ENCODE results near the gene SMAD7. TPM values are rescaled to one million over a fixed set of nuclear protein-coding genes. Genes with fewer than 3 reads are reported as not detected.

Gene SMAD7
- total RNA-seq, 4 donors from 2014 or later, result 22.5 to 54.9 (median 40.0) TPM

DNA sequence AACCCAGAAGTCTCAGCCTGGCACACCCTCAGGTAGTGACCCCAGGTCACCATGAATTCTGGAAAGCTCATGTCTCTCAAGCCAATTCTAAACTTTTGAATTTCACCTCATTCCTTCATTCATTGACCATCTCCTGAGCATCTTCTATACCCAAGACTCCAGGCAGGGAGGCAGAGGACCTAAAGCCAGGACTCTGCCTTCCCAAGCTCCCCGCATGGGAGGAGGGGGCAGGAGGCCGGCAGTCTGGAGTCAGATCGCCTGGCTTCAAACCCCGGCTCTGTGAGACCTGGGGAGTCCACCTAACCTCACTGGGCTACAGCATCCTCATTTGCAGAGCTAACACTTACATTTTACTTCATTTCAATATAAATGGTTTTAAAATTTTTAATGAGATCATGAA is 59.0 kb downstream of the SMAD7 start:
- DNase-seq (ENCODE audit: extremely low spot score), result no peak
- no peaks in the 10 kb centered on the region for H3K36me3 ChIP-seq
- intact Hi-C loops (cut with DNase I), result no loop called here
- H3K4me1 ChIP-seq, result peaks cover 19 to 33% (median 26%) of the 10 kb centered on the region in 4 donors
- no peak overlapping the region for H3K4me3 ChIP-seq
- no peak overlapping the region for H3K27ac ChIP-seq (replicated peaks in 1 of 4)
- no peaks in the 10 kb centered on the region for H3K9me3 ChIP-seq
- no peak for TF ChIP-seq POLR2AphosphoS5 (IDR thresholded peaks at IDR 0.05)
- TF ChIP-seq, protein P1, sequence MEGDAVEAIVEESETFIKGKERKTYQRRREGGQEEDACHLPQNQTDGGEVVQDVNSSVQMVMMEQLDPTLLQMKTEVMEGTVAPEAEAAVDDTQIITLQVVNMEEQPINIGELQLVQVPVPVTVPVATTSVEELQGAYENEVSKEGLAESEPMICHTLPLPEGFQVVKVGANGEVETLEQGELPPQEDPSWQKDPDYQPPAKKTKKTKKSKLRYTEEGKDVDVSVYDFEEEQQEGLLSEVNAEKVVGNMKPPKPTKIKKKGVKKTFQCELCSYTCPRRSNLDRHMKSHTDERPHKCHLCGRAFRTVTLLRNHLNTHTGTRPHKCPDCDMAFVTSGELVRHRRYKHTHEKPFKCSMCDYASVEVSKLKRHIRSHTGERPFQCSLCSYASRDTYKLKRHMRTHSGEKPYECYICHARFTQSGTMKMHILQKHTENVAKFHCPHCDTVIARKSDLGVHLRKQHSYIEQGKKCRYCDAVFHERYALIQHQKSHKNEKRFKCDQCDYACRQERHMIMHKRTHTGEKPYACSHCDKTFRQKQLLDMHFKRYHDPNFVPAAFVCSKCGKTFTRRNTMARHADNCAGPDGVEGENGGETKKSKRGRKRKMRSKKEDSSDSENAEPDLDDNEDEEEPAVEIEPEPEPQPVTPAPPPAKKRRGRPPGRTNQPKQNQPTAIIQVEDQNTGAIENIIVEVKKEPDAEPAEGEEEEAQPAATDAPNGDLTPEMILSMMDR (IDR thresholded peaks at IDR 0.05), result no peak
- no peak for TF ChIP-seq POLR2A (IDR thresholded peaks at IDR 0.05; ENCODE audit: low read depth)
- TF ChIP-seq EP300 (IDR thresholded peaks at IDR 0.05), result no peak
- WGBS, result 96% methylated on average over 4 of the region's 4 CpGs
- no peaks in the 10 kb centered on the region for H3K27me3 ChIP-seq

DNA sequence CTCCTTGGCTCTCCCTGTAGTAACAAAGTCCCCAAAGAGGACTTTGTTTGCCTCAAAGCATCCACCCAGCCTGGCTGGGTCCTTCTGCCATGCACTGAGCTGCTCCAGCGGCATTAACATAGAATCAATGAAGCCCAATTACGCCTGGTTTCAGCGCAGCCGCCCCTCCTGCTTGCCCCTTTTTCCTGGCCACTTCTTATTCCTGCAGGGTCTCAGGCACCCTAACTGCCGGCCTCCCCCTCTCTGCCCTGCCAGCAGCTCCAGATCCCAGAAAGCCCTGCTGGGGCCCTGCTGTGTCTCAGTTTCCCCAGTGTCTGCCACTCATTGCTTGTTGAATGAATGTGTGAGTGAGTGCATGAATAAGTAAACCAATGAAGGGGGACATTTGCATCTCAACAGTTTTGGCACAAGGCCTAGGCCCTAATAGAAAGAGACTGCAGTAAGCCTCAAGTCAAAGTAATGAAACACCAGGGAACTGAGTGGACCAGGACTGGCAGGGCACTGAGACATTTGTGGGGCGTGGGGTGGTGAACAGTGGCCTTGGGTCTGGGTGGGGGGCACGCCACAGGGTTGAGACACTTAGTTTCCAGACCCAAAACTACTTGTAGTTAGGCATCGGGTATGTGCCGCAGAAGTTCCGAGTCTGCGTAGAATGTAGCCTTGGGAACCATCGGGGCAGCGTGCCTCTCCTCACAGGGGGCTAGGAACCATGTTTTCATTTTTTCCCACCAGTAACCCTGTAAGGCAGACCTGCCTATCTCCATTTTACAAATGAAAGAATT is 60.6 kb downstream of the SMAD7 start:
- TF ChIP-seq EP300 (IDR thresholded peaks at IDR 0.05) (no peak), POLR2AphosphoS5 (IDR thresholded peaks at IDR 0.05) (no peak)
- TF ChIP-seq, protein P1 (IDR thresholded peaks at IDR 0.05), result no peak
- no peaks in the 10 kb centered on the region for H3K9me3 ChIP-seq
- no peak overlapping the region for H3K27ac ChIP-seq (replicated peaks in 1 of 4)
- intact Hi-C loops (cut with DNase I), result no loop called here
- DNase-seq (ENCODE audit: extremely low spot score), result no peak
- H3K27me3 ChIP-seq, result no peaks in the 10 kb centered on the region
- no peak overlapping the region for H3K4me3 ChIP-seq
- 98% methylated on average over 13 of the region's 13 CpGs for WGBS
- H3K36me3 ChIP-seq, result no peaks in the 10 kb centered on the region
- H3K4me1 ChIP-seq, result peaks cover 19 to 33% (median 26%) of the 10 kb centered on the region in 4 donors

DNA sequence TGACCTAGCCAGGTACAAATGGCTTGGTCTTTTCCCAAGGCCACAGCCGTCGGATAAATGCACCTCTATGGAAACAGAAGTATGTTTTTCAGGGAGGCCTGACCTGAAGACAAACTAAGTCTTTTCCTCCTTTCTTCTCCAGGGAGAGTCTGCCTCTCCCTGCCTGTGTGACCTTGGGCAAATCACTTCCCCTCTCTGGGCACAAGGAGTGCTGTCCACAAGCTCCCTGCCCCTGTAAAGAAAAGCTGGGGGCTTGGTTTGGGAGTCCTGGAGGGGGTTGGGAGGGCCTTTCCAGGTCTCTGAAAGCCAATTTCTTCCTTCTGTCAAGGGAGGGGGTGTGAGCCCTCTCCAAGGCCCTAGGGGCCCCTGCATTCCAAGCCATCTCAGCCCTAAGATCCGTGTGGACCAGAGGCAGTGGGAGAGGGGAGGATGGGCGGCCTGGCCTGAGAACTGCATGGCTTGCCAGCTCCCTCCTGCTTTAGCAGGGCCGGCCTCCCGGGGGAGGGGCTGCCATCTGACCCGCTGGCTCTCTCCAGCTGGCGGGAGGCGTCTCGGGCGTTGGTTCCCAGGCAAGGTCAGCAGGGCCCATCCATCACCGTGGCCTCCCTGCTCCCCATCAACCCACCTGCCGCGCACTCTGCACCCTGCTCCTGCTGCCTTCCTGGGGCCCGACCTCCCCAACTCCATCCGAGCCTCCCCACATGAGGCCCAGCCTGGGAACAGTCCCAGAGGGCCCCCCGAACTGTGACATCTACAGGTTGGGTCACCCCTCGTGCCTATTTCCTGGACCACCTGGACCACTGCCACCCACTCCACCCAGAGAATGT is 61.4 kb downstream of the SMAD7 start:
- DNase-seq (ENCODE audit: extremely low spot score), result no peak
- peaks cover 19 to 33% (median 27%) of the 10 kb centered on the region in 4 donors for H3K4me1 ChIP-seq
- no peak overlapping the region for H3K27ac ChIP-seq (replicated peaks in 1 of 4)
- no peaks in the 10 kb centered on the region for H3K9me3 ChIP-seq
- no peaks in the 10 kb centered on the region for H3K36me3 ChIP-seq
- H3K27me3 ChIP-seq, result no peaks in the 10 kb centered on the region
- no peak overlapping the region for H3K4me3 ChIP-seq
- intact Hi-C loops (cut with DNase I), result no loop called here
- WGBS, result 61% methylated on average over 6 of the region's 18 CpGs
- TF ChIP-seq, protein P1 (IDR thresholded peaks at IDR 0.05), result no peak
- TF ChIP-seq EP300 (IDR thresholded peaks at IDR 0.05) (no peak), POLR2AphosphoS5 (IDR thresholded peaks at IDR 0.05) (no peak), POLR2A (IDR thresholded peaks at IDR 0.05; ENCODE audit: low read depth) (no peak)

DNA sequence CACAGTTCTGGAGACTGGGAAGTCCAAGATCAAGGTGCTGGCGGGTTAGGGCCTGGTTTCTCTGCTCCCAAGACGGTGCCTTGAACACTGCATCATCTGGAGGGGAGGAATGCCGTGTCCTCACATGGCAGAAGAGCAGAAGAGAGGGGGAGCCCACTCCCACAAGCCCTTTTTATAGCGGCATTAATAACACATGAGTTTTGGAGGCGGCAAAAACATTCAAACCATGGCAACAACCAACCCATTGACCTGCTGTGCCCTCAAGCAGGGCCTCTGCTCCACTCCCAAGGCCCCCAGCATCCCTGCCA is 62.0 kb downstream of the SMAD7 start:
- 89% methylated on average over 5 of the region's 5 CpGs for WGBS
- intact Hi-C loops (cut with DNase I), result no loop called here
- TF ChIP-seq, protein P1 (IDR thresholded peaks at IDR 0.05), result no peak
- TF ChIP-seq POLR2AphosphoS5 (IDR thresholded peaks at IDR 0.05) (no peak), POLR2A (IDR thresholded peaks at IDR 0.05; ENCODE audit: low read depth) (no peak), EP300 (IDR thresholded peaks at IDR 0.05) (no peak)

More for the DNA sequence above, 62.0 kb downstream of the SMAD7 start:
- Histone ChIP-seq H3K4me3 (no peak overlapping the region), H3K9me3 (no peaks in the 10 kb centered on the region), H3K27me3 (no peaks in the 10 kb centered on the region), H3K27ac (replicated peaks in 1 of 4) (no peak overlapping the region), H3K4me1 (peaks cover 19 to 31% (median 25%) of the 10 kb centered on the region in 4 donors), H3K36me3 (no peaks in the 10 kb centered on the region)
- DNase-seq (ENCODE audit: extremely low spot score), result no peak

All from esophagus muscularis mucosa (tissue), 4 donors.